H1 (cell line): ENCODE data around the gene PDE1C. TPM values are rescaled to one million over a fixed set of nuclear protein-coding genes. Genes with fewer than 3 reads are reported as not detected.

Experiments used
- BACH1 ChIP-seq: IDR thresholded peaks from 2 replicates; pipeline ENCODE4 v1.6.1; 2012; ENCODE audit warnings: low read length, improper control_type of control experiment
- CTCF ChIP-seq, 3 experiments: IDR thresholded peaks; 1 replicate in 2 of 3; 2 replicates in 1 of 3; pipeline versions ENCODE4 v1.5.1 to v1.6.1; 2011; ENCODE audit warnings: low read length in 3 of 3, mild to moderate bottlenecking in 3 of 3, inconsistent platforms in 2 of 3, low read depth in 1 of 3, moderate library complexity in 1 of 3; ENCODE audit not compliant: insufficient read depth in 1 of 3; ENCODE audit errors: control extremely low read depth in 1 of 3
- MAX ChIP-seq: IDR thresholded peaks from 2 replicates; pipeline ENCODE4 v1.6.1; 2012; ENCODE audit warnings: inconsistent platforms
- POLR2AphosphoS5 ChIP-seq: IDR thresholded peaks from 2 replicates; pipeline ENCODE4 v1.6.1; 2011; ENCODE audit warnings: low read depth, low read length
- RBBP5 ChIP-seq: IDR thresholded peaks from 2 replicates; pipeline ENCODE4 v1.7.1; 2012; ENCODE audit warnings: low read depth, mild to moderate bottlenecking, inconsistent platforms, low read length, moderate library complexity, borderline replicate concordance
- RNF2 ChIP-seq: fragments of 200-900, 300-1000 bp; sonication (generic); IDR thresholded peaks from 2 replicates; pipeline ENCODE4 v1.7.1; 2016; ENCODE audit warnings: borderline replicate concordance, low read depth, mild to moderate bottlenecking, antibody characterized with exemption, low read length; ENCODE audit not compliant: poor library complexity, severe bottlenecking; ENCODE audit errors: missing control alignments
- polyA plus RNA-seq, 7 experiments: library from polyadenylated mRNA; depleted of rRNA in 3 of 7; stranded (reverse) in 5 of 7; unstranded in 2 of 7; fragments of >200 nt in 5 of 7; fragments of 200-250 nt in 2 of 7; gene quantifications; 1 replicate in 5 of 7; 2 replicates in 1 of 7; 4 replicates in 1 of 7; pipeline versions ENCODE4 v1.2.1 to v1.2.3, GENCODE V29; 2011 to 2013; ENCODE audit warnings: missing spikeins in 2 of 7, mixed read lengths in 2 of 7
- total RNA-seq: library from RNA; stranded (reverse); fragmentation: NEBNext Ultra II Directional; extraction: Animal tissue kit (Norgen Biotek cat#: 25700); gene quantifications from 2 replicates; pipeline ENCODE4 v1.2.1, GENCODE V29; 2021
- TF ChIP-seq, protein P1 (sequence below): fragments of 300-600 bp; sonication (generic); IDR thresholded peaks from 2 replicates; pipeline ENCODE4 v1.7.1; 2012; ENCODE audit warnings: low read length, moderate library complexity, mild to moderate bottlenecking, inconsistent platforms; ENCODE audit not compliant: insufficient replicate concordance

The PDE1C gene
- total and polyA plus RNA-seq, 2 of the 8 experiments (the other 6 are each of a cell fraction or from before 2014, with no cell fraction given) = 0.11 to 1.1 TPM

DNA sequence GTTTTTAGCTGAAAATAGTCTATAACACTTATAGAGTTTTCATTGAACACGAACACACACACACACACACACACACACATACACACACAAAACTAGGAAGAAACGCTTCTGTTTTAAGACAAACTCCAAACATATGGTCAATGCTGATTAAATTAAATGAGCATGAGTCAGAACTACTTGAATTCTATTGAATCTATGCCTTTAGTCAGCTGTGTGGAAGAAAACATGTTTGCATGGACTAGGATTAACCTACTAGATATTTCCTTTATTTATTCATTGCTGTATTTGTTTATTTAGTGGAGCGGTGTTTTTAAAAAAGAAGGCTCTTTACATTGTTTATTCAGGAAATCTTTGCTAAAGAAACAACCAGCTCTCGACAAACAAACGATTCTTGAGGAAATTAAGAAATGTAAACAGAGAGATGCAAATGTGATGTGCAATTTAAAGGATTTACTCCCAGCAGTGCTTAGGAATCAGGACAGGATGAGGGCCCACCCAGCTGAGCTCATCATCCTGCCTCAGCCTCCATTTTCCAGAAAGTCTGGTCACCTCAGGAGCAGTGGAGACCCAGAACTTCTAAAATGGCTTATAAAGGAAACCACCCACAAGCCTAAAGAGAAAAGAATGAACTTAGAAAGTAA lies 83.2 kb downstream of the PDE1C start (continued):
- TF ChIP-seq, protein P1, sequence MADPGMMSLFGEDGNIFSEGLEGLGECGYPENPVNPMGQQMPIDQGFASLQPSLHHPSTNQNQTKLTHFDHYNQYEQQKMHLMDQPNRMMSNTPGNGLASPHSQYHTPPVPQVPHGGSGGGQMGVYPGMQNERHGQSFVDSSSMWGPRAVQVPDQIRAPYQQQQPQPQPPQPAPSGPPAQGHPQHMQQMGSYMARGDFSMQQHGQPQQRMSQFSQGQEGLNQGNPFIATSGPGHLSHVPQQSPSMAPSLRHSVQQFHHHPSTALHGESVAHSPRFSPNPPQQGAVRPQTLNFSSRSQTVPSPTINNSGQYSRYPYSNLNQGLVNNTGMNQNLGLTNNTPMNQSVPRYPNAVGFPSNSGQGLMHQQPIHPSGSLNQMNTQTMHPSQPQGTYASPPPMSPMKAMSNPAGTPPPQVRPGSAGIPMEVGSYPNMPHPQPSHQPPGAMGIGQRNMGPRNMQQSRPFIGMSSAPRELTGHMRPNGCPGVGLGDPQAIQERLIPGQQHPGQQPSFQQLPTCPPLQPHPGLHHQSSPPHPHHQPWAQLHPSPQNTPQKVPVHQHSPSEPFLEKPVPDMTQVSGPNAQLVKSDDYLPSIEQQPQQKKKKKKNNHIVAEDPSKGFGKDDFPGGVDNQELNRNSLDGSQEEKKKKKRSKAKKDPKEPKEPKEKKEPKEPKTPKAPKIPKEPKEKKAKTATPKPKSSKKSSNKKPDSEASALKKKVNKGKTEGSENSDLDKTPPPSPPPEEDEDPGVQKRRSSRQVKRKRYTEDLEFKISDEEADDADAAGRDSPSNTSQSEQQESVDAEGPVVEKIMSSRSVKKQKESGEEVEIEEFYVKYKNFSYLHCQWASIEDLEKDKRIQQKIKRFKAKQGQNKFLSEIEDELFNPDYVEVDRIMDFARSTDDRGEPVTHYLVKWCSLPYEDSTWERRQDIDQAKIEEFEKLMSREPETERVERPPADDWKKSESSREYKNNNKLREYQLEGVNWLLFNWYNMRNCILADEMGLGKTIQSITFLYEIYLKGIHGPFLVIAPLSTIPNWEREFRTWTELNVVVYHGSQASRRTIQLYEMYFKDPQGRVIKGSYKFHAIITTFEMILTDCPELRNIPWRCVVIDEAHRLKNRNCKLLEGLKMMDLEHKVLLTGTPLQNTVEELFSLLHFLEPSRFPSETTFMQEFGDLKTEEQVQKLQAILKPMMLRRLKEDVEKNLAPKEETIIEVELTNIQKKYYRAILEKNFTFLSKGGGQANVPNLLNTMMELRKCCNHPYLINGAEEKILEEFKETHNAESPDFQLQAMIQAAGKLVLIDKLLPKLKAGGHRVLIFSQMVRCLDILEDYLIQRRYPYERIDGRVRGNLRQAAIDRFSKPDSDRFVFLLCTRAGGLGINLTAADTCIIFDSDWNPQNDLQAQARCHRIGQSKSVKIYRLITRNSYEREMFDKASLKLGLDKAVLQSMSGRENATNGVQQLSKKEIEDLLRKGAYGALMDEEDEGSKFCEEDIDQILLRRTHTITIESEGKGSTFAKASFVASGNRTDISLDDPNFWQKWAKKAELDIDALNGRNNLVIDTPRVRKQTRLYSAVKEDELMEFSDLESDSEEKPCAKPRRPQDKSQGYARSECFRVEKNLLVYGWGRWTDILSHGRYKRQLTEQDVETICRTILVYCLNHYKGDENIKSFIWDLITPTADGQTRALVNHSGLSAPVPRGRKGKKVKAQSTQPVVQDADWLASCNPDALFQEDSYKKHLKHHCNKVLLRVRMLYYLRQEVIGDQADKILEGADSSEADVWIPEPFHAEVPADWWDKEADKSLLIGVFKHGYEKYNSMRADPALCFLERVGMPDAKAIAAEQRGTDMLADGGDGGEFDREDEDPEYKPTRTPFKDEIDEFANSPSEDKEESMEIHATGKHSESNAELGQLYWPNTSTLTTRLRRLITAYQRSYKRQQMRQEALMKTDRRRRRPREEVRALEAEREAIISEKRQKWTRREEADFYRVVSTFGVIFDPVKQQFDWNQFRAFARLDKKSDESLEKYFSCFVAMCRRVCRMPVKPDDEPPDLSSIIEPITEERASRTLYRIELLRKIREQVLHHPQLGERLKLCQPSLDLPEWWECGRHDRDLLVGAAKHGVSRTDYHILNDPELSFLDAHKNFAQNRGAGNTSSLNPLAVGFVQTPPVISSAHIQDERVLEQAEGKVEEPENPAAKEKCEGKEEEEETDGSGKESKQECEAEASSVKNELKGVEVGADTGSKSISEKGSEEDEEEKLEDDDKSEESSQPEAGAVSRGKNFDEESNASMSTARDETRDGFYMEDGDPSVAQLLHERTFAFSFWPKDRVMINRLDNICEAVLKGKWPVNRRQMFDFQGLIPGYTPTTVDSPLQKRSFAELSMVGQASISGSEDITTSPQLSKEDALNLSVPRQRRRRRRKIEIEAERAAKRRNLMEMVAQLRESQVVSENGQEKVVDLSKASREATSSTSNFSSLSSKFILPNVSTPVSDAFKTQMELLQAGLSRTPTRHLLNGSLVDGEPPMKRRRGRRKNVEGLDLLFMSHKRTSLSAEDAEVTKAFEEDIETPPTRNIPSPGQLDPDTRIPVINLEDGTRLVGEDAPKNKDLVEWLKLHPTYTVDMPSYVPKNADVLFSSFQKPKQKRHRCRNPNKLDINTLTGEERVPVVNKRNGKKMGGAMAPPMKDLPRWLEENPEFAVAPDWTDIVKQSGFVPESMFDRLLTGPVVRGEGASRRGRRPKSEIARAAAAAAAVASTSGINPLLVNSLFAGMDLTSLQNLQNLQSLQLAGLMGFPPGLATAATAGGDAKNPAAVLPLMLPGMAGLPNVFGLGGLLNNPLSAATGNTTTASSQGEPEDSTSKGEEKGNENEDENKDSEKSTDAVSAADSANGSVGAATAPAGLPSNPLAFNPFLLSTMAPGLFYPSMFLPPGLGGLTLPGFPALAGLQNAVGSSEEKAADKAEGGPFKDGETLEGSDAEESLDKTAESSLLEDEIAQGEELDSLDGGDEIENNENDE = no peak
- TF ChIP-seq POLR2AphosphoS5 (no peak), RBBP5 (no peak), RNF2 (no peak), MAX (no peak), CTCF (IDR thresholded peaks at IDR 0.05; ENCODE audit: control extremely low read depth in 1 of 3, insufficient read depth in 1 of 3, low read depth in 1 of 3, low read length in 3 of 3) (no peak), BACH1 (no peak)
